PC-9 (cell line): ENCODE data around the gene CCR7.

ENCODE experiments used
- CTCF ChIP-seq: fragments of 200-600 bp; sonication (generic); conservative IDR thresholded peaks from 2 replicates; pipeline ENCODE4 v1.6.1; 2017; ENCODE audit warnings: mixed run types, antibody characterized with exemption, mild to moderate bottlenecking, moderate library complexity
- EZH2 ChIP-seq: fragments of 200-600 bp; sonication (generic); IDR thresholded peaks from 2 replicates; pipeline ENCODE4 v1.8.0; 2017; ENCODE audit warnings: antibody characterized with exemption, low read depth

GRCh38 chr17:40556198-40556661 lies 9.0 kb downstream of the CCR7 start:
- TF ChIP-seq CTCF (no peak), EZH2 (no peak)
